ENCODE data around the gene ARPC5L.

Gene ARPC5L

DNA sequence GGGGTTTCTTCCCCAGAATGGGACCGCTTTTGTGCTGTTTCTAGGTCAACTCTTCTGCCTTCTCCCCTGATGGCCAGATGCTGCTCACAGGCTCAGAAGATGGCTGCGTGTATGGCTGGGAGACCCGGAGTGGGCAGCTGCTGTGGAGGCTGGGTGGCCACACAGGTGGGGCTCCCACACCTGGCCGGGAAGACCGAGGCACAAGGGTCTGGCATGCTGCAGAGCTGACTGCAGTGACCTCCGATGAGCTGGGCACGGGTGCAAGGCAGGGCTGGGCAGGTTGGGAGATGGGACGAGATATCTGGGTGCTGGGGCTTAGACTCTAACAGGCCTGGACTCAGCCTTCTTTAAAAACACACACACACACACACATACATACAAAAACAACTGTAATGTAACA is 7.8 kb upstream of the ARPC5L start:
- Mint-ChIP-seq H3K36me3 (peaks cover 33% of the 10 kb centered on the region), H3K9me3 (no peaks in the 10 kb centered on the region), H3K4me1 (peaks cover 41% of the 10 kb centered on the region), H3K4me3 (peak overlapping the region; percentile 66), H3K27ac (no peak overlapping the region)
- ATAC-seq (no peak), DNase-seq (ENCODE audit: low spot score in 2 of 2) (no peak)

DNA sequence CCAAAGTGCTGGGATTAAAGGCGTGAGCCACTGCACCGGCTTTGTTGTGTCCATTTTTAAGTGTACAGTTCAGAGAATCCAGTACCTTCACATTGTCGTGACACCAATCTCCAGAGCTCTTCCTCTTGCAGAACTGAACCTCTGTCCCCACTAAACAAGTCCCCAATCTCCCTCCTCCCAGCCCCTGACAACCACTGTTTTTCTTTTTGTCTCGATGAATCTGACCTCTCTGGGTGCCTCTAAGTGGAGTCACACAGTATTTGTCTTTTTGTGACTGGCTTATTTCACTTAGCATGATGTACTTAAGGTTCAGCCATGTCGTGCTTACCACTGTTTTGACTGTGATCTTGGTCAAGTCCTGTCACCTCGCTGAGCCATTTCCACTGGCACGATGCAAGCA is 7.1 kb upstream of the ARPC5L start:
- Mint-ChIP-seq H3K9me3 (no peaks in the 10 kb centered on the region), H3K4me1 (peaks cover 48% of the 10 kb centered on the region), H3K36me3 (peaks cover 40% of the 10 kb centered on the region), H3K27ac (peak overlapping the region; percentile 94), H3K4me3 (no peak overlapping the region)
- ATAC-seq (no peak), DNase-seq (ENCODE audit: low spot score in 2 of 2) (no peak)

DNA sequence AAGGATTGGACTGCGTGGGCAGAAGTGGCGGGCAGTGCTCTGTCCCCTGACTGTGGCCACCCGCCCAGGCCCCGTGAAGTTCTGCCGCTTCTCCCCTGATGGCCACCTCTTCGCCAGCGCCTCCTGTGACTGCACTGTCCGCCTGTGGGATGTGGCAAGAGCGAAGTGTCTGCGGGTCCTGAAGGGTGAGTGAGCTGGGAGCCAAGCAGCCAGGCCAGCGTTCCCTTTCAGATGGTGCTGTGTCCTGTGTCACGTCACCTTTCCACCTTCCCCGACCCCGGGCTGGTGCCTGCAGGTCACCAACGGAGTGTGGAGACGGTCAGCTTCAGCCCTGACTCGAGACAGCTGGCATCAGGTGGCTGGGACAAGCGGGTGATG is 6.4 kb upstream of the ARPC5L start:
- ATAC-seq = no peak
- no peak for DNase-seq (ENCODE audit: low spot score in 2 of 2)
- Mint-ChIP-seq H3K36me3 (peaks cover 47% of the 10 kb centered on the region), H3K9me3 (no peaks in the 10 kb centered on the region), H3K4me3 (no peak overlapping the region), H3K27ac (peak overlapping the region; percentile 94), H3K4me1 (peaks cover 55% of the 10 kb centered on the region)

DNA sequence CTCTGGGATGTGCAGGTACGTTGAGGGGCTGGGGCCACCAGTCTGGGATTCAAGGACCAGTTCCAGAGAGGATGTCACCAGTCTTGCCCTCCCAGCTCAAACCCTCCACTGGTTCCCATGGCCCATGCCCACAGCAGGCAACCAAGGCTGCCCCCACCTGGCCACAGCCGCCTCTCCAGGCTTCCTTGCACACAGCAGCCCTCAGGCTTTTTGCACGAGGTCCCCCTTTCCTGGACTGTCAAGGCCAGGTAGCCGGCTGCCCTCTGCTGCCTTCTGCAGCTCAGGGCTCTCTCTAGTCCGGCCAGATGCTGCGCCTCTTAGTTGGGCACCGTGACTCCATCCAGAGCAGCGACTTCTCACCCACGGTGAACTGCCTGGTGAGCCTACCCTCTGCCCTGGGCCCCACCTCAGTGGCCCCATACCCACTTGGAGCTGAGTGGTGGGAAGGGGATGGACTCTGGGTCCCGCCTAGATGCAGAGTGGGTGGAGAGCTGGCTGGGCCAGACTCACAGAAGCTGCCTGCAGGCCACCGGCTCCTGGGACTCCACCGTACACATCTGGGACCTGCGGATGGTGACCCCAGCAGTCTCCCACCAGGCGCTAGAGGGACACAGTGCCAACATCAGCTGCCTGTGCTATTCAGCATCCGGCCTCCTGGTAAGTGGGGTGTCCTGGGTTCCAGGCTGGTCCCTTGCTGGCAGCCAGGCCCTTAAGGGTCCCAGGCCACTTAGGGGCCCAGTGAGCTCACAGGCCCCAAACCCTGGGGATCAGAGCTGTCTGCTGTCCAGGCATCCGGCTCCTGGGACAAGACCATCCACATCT is 5.8 kb upstream of the ARPC5L start:
- Mint-ChIP-seq H3K27ac (peak overlapping the region; percentile 94), H3K4me1 (peaks cover 56% of the 10 kb centered on the region), H3K9me3 (no peaks in the 10 kb centered on the region), H3K36me3 (peaks cover 53% of the 10 kb centered on the region), H3K4me3 (no peak overlapping the region)
- ATAC-seq (no peak), DNase-seq (ENCODE audit: low spot score in 2 of 2) (peak in 1 of 2 donors; percentile 63)

DNA sequence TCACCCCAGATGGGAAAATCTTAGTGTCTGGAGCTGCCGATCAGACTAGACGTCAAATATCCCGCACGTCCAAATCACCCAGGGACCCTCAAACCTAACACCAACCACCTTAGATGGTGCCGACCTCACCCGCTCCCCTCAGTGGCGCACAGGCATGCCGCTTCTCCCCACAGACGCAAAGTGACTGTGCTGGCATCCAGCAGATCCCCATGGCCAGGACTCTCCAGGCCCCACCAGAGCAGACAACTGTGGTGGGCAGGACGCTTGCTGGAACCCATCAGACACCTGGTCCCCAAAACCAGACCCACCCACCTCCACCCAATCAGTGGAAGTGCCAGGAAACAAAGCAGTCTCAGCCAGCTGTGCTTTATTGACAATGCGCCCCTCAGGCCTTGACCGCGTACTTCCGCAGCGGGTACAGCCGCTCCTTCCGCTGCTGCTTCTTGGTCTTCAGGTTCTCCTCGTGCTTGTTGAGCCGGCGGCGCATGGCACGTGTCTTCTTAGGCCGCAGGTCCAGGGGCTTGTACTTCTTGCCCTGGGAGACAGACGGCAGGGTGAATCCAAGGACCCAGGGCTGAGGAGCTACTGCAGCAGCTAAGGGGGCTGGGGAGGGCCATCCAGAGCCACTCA is 4.3 kb upstream of the ARPC5L start:
- H3K9me3 Mint-ChIP-seq = no peaks in the 10 kb centered on the region
- H3K4me1 Mint-ChIP-seq = peaks cover 54% of the 10 kb centered on the region
- H3K36me3 Mint-ChIP-seq = peaks cover 62% of the 10 kb centered on the region
- ATAC-seq (no peak), DNase-seq (ENCODE audit: low spot score in 2 of 2) (no peak)
- no peak overlapping the region for H3K4me3 Mint-ChIP-seq
- H3K27ac Mint-ChIP-seq = peak overlapping the region; percentile 94

DNA sequence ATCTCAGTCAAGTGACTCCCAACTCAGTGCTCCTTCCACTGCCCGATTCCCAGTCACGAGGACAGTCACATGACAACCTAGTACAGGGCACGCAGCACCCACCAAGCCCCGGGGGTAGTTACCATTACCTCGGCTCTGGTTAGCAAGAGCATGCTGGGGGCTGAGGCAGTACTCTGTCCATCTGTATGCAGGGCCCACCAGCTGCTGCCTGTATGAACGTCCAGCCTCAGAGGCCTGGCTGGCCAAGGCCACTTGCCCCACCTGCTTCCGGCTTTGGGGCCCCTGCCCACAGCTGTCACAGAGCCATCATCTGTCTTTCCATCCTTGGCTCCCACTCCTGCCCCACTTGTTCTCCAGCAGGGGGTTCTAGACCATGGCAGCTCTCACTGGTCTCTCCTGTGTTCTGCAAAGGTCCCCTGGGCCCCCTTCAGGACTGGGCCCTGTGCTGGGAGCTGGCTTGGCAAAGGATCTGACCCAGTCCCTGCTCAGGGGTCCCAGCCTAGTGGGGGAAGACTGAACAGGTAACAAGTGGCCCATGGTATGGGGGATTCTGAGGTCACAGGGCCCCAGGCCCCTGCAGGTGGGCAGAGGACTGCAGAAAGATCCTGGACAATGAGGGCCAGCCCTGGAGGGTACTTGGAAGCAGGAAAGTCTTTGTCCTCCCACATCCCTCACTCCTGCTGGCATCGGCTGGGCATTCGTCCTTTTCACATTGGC is 3.4 kb upstream of the ARPC5L start:
- Mint-ChIP-seq H3K4me1 (peaks cover 50% of the 10 kb centered on the region), H3K27ac (peak overlapping the region; percentile 94)

DNA sequence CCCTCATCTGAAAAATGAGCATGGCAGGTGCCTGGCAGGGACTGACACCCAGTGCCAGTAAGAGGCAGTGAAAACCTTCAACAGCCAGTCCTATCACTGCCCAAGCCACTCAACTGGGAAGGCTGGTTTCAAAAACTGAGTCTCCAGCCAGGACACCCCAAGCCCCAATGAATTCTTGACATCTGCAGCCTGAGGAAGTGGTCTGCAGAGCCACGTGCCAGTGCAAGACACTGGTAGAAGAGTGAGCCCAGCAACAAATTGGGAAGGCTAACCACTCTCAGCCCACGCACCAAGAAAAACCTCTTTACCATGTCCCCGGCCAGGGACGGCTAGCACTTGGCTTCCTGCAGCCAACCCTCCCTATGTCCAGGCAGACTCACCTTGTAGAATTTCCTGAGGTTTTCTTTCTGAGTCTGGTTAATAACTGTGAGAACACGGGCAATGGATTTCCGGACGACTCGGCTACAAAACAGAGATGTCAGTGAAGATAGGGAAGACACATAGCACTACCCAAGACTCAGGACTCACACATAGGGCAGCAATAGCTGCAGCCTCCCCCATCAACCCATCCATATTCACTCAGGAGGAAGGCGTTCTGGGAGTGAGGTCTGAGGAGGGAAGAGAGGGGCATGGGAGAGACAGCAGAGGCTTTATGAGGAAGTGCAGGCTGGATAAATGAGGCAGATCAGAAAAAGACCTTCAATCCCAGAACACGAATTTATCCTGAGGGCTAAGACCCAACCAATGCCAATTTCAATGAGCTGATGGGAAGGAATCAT is 1.9 kb upstream of the ARPC5L start:
- DNase-seq (ENCODE audit: low spot score in 2 of 2) = no peak
- peaks cover 60% of the 10 kb centered on the region for H3K36me3 Mint-ChIP-seq
- H3K27ac Mint-ChIP-seq = peak overlapping the region; percentile 94
- H3K9me3 Mint-ChIP-seq = no peaks in the 10 kb centered on the region
- peak overlapping the region; percentile 85 for H3K4me3 Mint-ChIP-seq
- ATAC-seq = no peak
- H3K4me1 Mint-ChIP-seq = peaks cover 46% of the 10 kb centered on the region

More for the DNA sequence above, 3.4 kb upstream of the ARPC5L start:
- DNase-seq (ENCODE audit: low spot score in 2 of 2) (no peak), ATAC-seq (no peak)
- Mint-ChIP-seq H3K36me3 (peaks cover 62% of the 10 kb centered on the region), H3K4me3 (peak overlapping the region; percentile 85), H3K9me3 (no peaks in the 10 kb centered on the region)

DNA sequence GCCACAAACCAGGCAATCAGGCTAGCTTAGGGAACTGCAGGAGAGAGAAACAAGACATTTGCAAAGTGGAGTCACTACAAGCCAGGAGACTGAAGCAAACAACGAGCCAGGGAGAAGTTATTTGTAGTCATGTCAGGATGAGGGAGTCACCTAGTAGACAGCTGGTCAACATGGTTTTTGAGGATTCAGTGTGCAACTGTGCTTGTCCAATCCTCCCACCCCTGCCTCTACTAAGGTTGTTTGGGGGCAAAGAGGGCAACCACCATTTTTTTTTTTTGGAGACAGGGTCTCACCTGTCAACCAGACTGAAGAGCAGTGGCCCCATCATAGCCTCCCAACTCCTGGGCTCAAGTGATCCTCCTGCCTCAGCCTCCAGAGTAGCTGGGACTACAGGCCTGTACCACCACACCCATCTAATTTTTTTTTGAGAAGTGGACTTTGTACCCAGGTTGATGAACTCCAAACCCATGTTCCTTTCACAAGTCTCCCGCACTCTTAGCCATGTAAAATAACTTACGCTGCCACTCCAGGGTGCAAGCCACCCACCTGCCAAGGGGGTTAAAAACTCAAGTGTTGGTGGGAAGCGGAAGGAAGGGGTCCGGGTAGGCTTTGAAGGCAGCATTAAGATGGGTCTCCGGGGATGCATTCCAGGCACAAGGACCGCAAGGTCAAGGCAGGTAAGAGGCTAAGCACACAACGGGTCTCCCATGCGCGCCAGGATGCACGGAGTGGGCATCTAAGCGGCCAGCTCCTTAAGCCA is 1.2 kb upstream of the ARPC5L start:
- Mint-ChIP-seq H3K9me3 (no peaks in the 10 kb centered on the region), H3K4me1 (peaks cover 42% of the 10 kb centered on the region), H3K4me3 (peak overlapping the region; percentile 85), H3K27ac (peak overlapping the region; percentile 94), H3K36me3 (peaks cover 55% of the 10 kb centered on the region)
- DNase-seq (ENCODE audit: low spot score in 2 of 2) (no peak), ATAC-seq (no peak)

DNA sequence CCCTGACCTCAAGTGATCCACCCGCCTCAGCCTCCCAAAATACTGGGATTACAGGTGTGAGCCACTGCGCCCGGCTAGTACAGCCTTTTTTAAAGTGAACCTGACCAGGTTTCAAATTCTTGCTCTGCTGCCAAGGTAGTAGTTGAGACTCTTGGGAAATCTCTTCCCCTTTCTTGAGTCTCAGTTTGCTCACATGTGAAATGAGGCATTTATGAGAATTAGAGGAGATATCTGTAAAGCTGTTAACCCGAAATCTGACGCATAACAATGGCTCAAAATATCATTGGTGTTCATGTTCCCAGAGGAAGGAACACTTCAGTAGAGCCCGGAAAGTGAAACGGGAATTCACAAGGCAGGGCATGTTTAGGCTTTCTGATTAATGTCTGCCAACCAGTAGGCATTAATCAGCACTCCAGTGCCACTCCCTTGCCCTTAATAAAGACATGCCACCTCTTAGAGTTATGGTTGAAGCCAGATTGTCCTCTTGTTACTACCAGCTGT is 1.5 kb downstream of the ARPC5L start:
- H3K9me3 Mint-ChIP-seq = no peaks in the 10 kb centered on the region
- peaks cover 38% of the 10 kb centered on the region for H3K4me1 Mint-ChIP-seq
- DNase-seq (ENCODE audit: low spot score in 2 of 2) = no peak
- H3K36me3 Mint-ChIP-seq = peaks cover 42% of the 10 kb centered on the region
- H3K27ac Mint-ChIP-seq = no peak overlapping the region
- H3K4me3 Mint-ChIP-seq = peak overlapping the region; percentile 85
- no peak for ATAC-seq

DNA sequence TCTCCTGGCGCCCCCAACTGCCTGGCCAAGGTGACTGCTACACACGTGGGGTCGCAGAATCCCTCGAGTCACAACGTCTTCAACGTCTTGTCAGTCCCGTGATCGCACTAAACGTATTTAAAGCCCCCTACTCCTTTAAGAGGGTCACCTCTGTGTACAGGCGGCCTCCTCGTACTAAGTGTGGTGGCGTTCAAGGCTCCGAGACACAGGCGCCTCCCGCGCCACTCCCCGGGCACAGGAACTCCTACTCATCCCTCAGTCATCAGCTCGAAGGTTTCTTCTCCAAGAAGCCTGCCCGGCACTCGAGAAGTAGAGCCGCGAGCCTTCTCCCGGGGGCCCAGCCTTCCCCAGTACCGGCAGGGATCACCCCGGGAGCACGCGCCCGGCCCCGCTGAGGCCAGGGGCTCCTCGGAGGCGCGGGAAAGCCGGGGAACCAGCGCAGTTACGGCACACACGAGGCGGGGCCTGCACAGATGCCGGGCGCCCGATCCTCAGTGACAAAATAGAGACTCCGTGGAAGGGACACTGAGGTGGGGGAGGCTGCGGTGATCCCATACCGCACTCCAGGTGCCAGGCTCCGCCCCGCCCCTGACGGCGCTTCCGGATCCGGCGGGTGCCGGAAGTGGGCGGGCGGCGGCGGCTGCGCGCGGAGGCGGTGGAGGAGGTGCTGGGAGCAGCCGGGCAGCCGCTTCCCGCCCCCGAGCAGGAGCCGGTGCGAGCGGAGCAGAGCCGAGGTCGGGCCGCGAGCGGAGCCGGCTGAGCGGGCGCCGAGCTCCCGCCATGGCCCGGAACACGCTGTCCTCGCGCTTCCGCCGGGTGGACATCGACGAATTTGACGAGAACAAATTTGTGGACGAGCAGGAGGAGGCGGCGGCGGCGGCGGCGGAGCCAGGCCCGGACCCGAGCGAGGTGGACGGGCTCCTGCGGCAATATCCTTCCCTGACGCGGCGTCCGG is 6.9 kb downstream of the ARPC5L start:
- peak; percentile 69 for ATAC-seq
- Mint-ChIP-seq H3K36me3 (peaks cover 59% of the 10 kb centered on the region), H3K4me1 (peaks cover 51% of the 10 kb centered on the region), H3K4me3 (peak overlapping the region; percentile 91), H3K9me3 (no peaks in the 10 kb centered on the region), H3K27ac (peak overlapping the region; percentile 98)
- peak; percentile 92 to 95 for DNase-seq (ENCODE audit: low spot score in 2 of 2)

DNA sequence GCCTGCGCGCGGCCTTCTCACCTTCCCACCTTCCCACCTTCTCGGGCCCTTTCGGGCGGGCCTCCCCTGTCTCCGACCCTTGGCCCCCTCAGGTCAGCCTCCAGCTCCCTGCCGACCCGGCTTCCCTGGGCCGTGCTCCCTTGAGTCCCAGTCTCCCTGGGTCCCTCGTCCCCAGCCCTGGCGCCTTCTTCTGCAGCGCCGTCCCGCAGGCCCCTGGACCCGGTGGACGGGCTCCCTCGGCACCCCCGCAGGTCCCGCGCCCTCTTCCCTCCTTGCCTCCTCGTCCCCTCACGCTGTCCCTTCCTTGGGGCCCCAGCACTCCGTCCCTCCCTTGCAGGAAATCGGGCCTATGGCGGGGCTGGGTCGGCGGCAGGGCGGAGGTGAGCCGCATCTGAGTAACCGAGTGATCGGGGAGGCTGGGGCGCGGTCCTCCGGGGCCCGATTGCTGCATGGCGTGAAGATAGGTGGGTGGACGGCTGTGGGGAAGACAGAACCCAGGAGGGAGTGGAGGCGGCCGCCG is 7.6 kb downstream of the ARPC5L start:
- H3K36me3 Mint-ChIP-seq = peaks cover 67% of the 10 kb centered on the region
- H3K4me1 Mint-ChIP-seq = peaks cover 58% of the 10 kb centered on the region
- DNase-seq (ENCODE audit: low spot score in 2 of 2) (peak; percentile 25 to 72), ATAC-seq (peak; percentile 36)
- peak overlapping the region; percentile 91 for H3K4me3 Mint-ChIP-seq
- H3K27ac Mint-ChIP-seq = peak overlapping the region; percentile 98
- no peaks in the 10 kb centered on the region for H3K9me3 Mint-ChIP-seq

DNA sequence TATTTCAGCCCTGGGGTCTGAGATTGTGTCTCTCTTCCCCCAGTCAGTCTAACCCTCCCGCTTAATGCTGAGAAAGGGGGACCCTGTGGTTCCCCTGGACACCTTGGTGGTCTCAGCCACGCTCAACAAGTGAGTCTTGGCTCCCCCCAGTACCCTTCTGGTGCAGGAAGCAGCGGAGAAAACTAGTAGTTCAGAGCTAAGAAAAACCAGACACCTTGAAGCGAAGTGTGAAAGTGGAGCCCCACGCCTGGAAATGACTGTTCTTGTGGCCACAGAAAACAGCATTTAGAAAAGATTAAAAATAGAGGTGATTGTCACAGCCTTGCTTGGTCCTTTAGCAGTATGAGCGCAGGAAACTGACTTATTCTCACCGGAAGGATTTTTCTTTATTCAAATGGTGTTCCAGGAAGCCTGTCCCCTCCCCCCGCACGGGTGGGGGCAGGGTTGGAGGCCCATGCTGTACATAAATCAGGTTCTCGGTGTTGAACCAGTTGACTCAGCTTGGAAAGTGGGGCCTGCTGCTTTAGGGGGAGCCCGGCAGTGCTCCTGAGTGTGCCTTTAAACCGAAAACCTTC is 8.1 kb downstream of the ARPC5L start:
- ATAC-seq = peak; percentile 80
- peak overlapping the region; percentile 98 for H3K27ac Mint-ChIP-seq
- peak; percentile 80 to 95 for DNase-seq (ENCODE audit: low spot score in 2 of 2)
- peaks cover 63% of the 10 kb centered on the region for H3K4me1 Mint-ChIP-seq
- H3K9me3 Mint-ChIP-seq = no peaks in the 10 kb centered on the region
- H3K4me3 Mint-ChIP-seq = peak overlapping the region; percentile 91
- H3K36me3 Mint-ChIP-seq = peaks cover 72% of the 10 kb centered on the region

DNA sequence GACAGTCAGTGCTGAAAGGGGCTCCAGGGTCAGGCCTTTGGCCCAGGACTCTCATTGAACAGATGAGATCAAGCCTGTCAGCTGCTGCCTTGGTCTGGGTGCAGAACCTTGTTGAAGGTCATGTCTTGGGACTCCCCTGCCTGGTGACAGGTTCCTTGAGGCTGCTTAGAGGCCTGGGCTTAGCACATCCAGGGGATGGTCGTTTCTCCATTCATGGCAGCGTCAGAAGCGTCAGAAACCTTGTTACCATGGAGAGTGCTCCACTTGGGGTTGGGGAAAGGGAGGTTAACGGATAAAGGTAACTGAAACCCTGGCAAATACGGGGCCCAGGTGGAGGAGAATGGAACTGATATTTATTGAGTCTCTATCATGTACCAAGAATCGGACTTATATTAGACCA is 8.8 kb downstream of the ARPC5L start:
- DNase-seq (ENCODE audit: low spot score in 2 of 2) (no peak), ATAC-seq (peak; percentile 11)
- H3K4me3 Mint-ChIP-seq = peak overlapping the region; percentile 91
- H3K9me3 Mint-ChIP-seq = no peaks in the 10 kb centered on the region
- H3K4me1 Mint-ChIP-seq = peaks cover 68% of the 10 kb centered on the region
- H3K36me3 Mint-ChIP-seq = peaks cover 79% of the 10 kb centered on the region
- H3K27ac Mint-ChIP-seq = peak overlapping the region; percentile 98

All from stimulated activated effector memory CD8-positive, alpha-beta T cell treated with anti-CD3 and anti-CD28 coated beads, Interleukin-12 subunit alpha, Interleukin-12 subunit beta, amount 100 ng/mL, for 72 hours (primary cell).